ENCODE data around the gene RPTOR. TPM values are rescaled to one million over a fixed set of nuclear protein-coding genes. Genes with fewer than 3 reads are reported as not detected.

Gene RPTOR
- total and polyA plus RNA-seq, 12 donors = 7.9 to 30.3 (median 25.6) TPM

DNA sequence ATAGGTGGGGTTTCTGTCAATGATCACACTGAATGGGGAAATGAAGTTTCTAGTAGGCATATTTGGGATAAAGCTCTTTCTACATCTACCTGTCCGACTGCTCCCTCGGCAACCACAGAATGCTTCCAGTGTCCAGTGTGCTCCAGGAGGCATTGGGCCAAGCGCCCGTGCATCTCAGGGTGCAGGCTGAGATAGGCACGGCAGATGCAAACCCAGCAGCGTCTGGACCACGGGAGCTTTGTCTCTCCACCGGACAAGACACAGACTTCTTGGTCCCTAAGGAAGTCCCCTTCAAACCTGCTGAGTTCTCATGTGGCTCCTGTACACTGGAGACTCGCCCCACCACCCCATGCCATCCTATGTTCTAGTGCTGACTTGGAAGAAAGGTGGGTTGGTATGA lies 202.8 kb downstream of the RPTOR start:
- no peak for ATAC-seq
- 90 to 92% methylated on average over 9 of the region's 9 CpGs for WGBS, 2 donors
- Histone ChIP-seq H3K27ac (no peak overlapping the region), H3K4me1 (peaks cover 0 to 15% (median 6%) of the 10 kb centered on the region in 9 donors), H3K4me3 (no peak overlapping the region), H3K9me3 (no peaks in the 10 kb centered on the region), H3K27me3 (no peaks in the 10 kb centered on the region), H3K36me3 (peaks cover 0 to 4% (median 0%) of the 10 kb centered on the region in 9 donors)
- TF ChIP-seq, protein P1, sequence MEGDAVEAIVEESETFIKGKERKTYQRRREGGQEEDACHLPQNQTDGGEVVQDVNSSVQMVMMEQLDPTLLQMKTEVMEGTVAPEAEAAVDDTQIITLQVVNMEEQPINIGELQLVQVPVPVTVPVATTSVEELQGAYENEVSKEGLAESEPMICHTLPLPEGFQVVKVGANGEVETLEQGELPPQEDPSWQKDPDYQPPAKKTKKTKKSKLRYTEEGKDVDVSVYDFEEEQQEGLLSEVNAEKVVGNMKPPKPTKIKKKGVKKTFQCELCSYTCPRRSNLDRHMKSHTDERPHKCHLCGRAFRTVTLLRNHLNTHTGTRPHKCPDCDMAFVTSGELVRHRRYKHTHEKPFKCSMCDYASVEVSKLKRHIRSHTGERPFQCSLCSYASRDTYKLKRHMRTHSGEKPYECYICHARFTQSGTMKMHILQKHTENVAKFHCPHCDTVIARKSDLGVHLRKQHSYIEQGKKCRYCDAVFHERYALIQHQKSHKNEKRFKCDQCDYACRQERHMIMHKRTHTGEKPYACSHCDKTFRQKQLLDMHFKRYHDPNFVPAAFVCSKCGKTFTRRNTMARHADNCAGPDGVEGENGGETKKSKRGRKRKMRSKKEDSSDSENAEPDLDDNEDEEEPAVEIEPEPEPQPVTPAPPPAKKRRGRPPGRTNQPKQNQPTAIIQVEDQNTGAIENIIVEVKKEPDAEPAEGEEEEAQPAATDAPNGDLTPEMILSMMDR (IDR thresholded peaks at IDR 0.05) = no peak
- intact Hi-C loops (cut with DNase I) = no loop called here
- DNase-seq = no peak

DNA sequence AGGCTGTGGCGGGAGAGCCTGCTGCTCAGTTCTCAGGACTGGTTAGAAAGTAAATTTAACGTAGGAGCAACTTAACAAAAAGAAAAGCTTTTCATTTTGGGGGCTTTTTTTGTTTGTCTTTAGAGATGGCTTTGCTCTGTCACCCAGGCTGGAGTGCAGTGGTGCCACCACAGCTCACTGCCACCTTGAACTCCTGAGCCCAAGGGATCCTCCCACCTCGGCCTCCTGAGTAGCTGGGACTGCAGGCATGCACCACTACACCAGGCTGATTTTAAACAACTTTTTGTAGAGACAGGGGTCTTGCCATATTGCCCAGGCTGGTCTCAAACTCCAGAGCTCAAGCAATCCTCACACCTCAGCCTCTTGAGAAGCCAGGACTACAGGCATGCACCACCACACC lies 205.0 kb downstream of the RPTOR start:
- ATAC-seq (no peak), DNase-seq (no peak)
- Histone ChIP-seq H3K4me1 (peaks cover 0 to 11% (median 4%) of the 10 kb centered on the region in 9 donors), H3K36me3 (peaks cover 0 to 11% (median 7%) of the 10 kb centered on the region in 9 donors), H3K27ac (peak overlapping the region in 1 of 10 donors; percentile 3), H3K27me3 (no peaks in the 10 kb centered on the region), H3K9me3 (no peaks in the 10 kb centered on the region), H3K4me3 (no peak overlapping the region)
- 96% methylated on average over 2 to 3 of the region's 3 CpGs for WGBS, 2 donors
- intact Hi-C loops (cut with DNase I) = no loop called here
- TF ChIP-seq, protein P1 (IDR thresholded peaks at IDR 0.05) = no peak

GRCh38 chr17:80750263-80750662 lies 205.6 kb downstream of the RPTOR start:
- TF ChIP-seq, protein P1 (IDR thresholded peaks at IDR 0.05) = no peak
- H3K36me3 ChIP-seq = peaks cover 0 to 16% (median 10%) of the 10 kb centered on the region in 9 donors
- DNase-seq (no peak), ATAC-seq (peak in 4 of 8 donors; percentile 27 to 46 (median 42))
- no peaks in the 10 kb centered on the region for H3K27me3 ChIP-seq
- peak overlapping the region in 1 of 10 donors; percentile 3 for H3K27ac ChIP-seq
- no peak overlapping the region for H3K4me3 ChIP-seq
- intact Hi-C loops (cut with DNase I) = no loop called here
- no peaks in the 10 kb centered on the region for H3K9me3 ChIP-seq
- WGBS, 2 donors = 56 to 71% methylated on average over 14 of the region's 14 CpGs
- H3K4me1 ChIP-seq = peaks cover 0 to 11% (median under 1%) of the 10 kb centered on the region in 9 donors

DNA sequence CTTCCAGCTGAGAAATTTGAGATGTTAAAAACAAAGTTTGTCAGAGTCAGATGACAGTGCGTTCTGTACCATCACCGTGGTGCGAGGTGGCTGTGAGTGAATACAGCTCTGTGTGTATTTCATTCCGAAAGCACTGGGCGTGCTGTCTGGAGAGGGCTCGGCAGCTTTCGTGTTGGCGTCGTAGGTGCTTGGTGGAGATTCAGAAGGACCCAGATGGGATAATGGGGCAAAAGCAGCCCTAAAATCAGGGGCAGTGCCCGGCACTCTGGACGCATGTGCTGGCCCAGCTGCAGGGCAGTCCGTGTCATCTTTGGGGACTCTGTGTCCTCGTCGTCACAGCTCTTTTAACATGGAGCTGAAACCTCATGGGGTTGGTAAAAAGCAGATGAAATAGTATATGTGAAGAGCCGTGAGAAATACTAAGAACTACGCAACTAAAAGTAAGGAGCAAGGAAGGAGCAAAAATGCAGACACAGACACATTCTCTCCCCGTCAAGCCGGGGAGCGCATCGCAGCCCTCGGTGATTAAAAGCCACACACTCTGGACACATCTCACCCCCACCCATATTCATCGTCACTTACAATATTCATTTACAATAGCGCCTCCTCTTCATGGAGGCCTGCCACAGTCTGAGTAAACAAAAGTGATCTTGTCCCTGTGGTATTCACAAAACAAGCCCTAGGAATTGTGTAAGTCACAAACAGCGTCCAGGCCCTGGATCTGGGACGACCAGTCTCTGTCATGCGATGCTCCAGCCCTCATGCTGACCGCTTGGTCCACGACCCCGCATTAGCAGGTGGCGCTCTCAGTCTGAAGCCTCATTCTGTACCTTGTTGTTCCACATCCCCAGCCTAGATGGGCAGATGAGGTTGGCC lies 206.7 kb downstream of the RPTOR start:
- WGBS, 2 donors = 85 to 88% methylated on average over 30 of the region's 30 CpGs
- intact Hi-C loops (cut with DNase I) = no loop called here

More for the DNA sequence above, 206.7 kb downstream of the RPTOR start:
- peaks cover 0 to 11% (median 0%) of the 10 kb centered on the region in 9 donors for H3K4me1 ChIP-seq
- no peak for DNase-seq
- H3K4me3 ChIP-seq = no peak overlapping the region
- TF ChIP-seq, protein P1 (IDR thresholded peaks at IDR 0.05) = no peak
- H3K36me3 ChIP-seq = peaks cover 0 to 26% (median 10%) of the 10 kb centered on the region in 9 donors
- H3K27ac ChIP-seq = no peak overlapping the region
- H3K27me3 ChIP-seq = no peaks in the 10 kb centered on the region
- ATAC-seq = peak in 1 of 8 donors; percentile 62
- H3K9me3 ChIP-seq = no peaks in the 10 kb centered on the region
